HG02870 (cell line): ENCODE results near the gene ZNF579.
"Not testable (repeated sequence)": the region's sequence is repeated elsewhere in the genome, so short reads cannot be mapped to it uniquely, and the experiment has no call there.

Source experiments
- ATAC-seq: cut with Tn5 transposase; IDR thresholded peaks from one replicate; pipeline ENCODE4 v1.9.1; 2021; ENCODE audit warnings: mild to moderate bottlenecking, moderate library complexity; ENCODE audit not compliant: unreplicated experiment

The ZNF579 gene

GRCh38 chr19:55542292-55542855, 38.3 kb downstream of the ZNF579 start:
- ATAC-seq = no peak

DNA sequence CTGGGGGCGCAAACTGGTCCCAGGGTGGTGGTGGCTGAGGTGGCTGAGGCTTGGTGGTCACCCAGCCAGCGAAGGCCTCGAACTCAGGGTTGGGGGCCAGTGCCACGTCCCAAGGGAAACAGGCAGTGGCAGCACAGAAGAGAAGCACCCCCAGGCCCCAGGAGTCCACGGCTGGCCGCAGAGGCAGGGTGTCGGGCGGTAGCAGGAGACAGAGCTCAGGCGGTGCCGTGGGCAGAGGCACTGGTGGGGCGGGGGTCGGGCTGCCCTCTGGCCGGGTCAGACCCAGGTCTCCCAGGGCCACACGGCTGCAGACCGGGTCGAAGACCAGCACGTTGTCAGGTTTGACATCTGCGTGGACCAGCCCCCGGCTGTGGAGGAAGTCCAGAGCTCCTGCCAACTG, 39.6 kb downstream of the ZNF579 start:
- ATAC-seq = no peak

DNA sequence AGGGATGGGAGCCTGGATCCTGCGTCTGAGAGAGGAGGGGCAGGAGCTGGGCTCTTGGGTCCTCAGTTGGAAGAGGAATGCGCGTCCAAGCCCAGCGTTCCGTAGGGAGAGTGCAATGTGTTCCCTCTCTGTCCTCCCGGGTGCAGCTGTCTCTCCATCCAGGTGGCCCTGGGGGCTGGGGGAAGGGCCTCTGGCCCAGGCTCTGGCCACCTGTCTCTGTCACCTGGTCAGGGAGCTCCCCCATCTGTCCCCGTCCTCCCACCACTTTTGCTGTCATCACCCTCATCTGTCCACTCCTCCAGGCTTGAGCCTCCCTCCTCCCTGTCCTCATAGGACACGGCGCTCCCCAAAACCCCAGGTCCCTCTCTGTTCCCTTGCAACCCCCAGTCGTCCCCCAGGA, 40.0 kb downstream of the ZNF579 start:
- no peak for ATAC-seq

DNA sequence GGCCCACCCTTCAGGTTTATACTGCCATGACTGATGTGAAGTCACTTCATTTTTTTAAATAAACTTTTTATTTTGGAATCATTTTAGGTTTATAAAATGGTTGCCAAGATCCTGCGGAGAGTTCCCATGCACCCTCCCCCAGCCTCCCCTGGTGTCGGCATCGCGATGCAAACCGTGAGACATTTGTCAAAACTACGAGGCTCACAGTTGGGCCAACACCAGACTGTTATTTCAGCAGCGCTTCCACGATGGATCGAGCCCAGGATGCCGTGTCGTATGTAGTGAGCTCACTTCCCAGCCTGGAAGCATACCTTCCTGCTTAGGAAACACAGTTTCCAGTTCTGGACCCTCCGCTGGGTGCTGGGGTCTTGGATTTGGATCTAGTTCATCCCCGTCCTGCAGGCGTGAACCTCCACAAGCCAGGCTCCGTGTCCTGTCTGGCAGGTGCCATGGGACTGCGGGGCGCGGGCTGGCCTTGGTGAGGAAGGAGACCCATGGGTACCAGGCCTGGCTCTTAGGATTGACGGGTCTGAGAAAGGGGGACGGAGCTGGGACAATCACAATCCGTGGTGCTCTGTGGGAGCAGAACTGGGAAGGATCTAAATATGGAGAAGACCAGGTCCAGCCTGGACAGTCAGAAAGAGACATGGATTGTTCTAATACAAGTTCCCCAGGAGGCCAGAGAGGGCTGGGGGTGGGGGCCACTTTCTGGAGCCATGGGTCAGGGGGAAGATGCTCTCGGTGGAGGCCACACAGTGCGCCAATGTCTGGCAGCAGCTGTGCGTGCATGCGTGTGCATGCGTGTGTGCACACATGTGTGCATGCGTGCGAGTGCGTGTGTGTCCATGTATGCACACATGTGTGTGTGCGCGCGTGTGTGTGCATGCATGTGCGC, 41.3 kb downstream of the ZNF579 start:
- no peak for ATAC-seq

GRCh38 chr19:55538132-55538531, 42.5 kb downstream of the ZNF579 start:
- ATAC-seq = no peak

DNA sequence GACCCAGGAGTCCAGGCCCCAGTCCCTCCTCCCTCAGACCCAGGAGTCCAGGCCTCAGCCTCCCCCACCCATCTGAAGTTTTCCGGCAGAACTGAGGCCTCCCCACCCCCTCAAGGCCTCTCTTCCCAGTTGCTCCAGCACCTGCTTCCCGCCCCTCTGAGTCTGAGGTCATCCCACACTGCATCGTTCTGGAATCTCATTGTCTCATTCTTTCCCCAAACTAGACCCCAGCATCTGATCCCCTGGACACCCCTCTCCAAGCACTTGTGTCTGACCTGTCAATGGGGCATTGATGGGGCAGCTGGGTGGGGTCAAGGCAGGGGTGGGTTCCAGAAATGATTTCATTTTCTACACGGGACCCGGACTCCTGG, 42.9 kb downstream of the ZNF579 start:
- no peak for ATAC-seq

DNA sequence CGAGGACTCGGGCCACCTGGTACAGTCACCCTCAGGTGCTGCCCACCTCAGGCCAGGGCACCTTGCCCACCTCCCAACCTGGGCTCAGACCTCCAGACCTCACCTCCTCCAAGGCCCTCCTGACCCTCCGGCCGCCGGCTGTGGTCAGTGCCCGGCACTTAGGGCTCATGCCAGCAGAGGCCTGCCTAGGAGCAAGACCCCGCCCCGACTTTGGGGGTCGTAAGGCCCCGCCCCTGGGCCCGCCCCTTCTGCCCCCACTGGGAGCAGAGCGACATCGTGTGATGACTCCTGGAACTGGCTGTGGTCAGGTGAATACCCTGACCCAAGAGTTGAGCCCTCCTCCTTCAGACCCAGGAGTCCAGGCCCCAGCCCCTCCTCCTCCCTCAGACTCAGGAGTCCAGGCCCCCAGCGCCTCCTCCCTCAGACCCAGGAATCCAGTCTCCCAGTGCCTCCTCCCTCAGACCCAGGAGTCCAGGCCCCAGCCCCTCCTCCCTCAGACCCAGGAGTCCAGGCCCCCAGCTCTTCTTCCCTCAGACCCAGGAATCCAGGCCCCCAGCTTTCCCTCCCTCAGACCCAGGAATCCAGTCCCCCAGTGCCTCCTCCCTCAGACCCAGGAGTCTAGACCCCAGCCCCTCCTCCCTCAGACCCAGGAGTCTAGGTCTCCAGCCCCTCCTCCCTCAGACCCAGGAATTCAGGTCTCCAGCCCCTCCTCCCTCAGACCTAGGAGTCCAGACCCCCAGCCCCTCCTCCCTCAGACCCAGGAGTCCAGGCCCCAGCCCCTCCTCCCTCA, 43.5 kb downstream of the ZNF579 start, which contains the start of gene SBK2:
Gene SBK2, minus strand, starts transcription at position 183 of the 790 bp plus-strand sequence. CDS start 839 bp downstream, outside the sequence.
- no peak for ATAC-seq

GRCh38 chr19:55536366-55536765, 44.3 kb downstream of the ZNF579 start:
- ATAC-seq = no peak

DNA sequence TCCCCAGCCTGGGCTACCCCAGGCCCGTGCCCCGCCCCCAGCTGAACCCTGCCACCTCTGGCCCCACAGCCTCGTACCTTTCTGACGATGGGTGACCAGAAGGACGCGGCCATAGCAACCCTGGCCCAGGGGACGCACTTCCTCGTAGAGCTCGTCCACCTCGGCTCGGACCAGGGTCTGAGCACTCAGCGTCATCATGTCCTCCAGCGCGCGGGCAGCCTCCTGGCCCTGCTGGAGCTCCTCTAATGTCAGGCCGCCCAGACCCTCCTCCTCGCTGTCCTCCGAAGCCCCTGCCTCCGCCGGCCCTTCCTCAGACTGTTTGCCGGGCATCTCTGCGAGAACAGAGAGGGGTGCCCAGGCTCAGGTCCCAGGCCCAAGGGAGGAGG, 44.7 kb downstream of the ZNF579 start:
- no peak for ATAC-seq

DNA sequence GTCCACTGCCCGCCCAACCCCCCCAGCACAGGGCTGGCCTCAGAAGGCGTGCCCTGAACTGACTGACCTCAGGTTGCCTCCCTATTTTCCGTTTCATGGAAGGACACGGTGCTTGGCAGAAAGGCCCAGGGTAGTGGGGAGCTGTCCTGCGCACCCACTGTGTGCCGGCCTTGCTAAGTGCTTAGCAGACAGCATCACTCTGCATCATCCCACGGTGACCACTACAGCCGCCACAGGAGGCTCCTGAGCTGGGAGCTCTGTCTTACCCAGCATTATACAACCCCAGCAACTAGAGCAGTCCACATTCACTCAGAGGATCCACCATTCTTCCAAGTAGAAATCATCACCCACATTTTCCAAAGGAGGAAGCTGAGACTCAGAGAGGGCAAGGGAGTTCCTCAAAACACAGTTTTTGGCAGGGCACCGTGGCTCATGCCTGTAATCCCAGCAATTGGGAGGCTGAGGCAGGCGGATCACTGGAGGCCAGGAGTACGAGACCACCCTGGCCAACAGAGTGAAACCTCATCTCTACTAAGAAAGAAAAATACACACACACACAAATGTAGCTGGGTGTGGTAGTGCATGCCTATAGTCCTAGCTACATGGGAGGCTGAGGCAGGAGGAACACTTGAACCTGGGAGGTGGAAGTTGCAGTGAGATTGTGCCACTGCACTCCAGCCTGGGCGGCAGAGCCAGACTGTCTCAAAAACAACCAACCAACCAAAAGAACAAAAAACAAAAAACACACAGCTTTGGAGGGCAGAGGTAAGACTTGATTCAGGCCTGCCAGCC, 45.3 kb downstream of the ZNF579 start:
- no peak for ATAC-seq

DNA sequence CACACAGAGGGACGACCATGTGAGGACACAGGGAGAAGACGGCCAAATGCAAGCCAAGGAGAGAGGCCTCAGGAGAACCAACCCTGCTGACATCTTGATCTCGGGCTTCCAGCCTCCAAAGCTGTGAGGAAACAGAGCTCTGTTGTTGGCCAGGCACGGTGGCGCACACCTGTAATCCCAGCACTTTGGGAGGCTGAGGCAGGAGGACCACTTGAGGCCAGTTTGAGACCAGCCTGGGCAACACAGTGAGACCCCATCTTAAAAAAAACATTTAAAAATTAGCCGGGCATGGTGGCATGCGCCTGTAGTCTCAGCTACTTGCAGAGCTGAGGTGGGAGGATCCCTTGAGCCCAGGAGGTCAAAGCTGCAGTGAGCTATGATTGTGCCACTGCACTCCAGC, 46.4 kb downstream of the ZNF579 start:
- ATAC-seq = not testable (repeated sequence)

- ATAC-seq = no peak
Measured at GRCh38 chr19:55530996-55531395, 49.7 kb downstream of the ZNF579 start.

GRCh38 chr19:55529636-55530234, 50.9 kb downstream of the ZNF579 start:
- no peak for ATAC-seq

DNA sequence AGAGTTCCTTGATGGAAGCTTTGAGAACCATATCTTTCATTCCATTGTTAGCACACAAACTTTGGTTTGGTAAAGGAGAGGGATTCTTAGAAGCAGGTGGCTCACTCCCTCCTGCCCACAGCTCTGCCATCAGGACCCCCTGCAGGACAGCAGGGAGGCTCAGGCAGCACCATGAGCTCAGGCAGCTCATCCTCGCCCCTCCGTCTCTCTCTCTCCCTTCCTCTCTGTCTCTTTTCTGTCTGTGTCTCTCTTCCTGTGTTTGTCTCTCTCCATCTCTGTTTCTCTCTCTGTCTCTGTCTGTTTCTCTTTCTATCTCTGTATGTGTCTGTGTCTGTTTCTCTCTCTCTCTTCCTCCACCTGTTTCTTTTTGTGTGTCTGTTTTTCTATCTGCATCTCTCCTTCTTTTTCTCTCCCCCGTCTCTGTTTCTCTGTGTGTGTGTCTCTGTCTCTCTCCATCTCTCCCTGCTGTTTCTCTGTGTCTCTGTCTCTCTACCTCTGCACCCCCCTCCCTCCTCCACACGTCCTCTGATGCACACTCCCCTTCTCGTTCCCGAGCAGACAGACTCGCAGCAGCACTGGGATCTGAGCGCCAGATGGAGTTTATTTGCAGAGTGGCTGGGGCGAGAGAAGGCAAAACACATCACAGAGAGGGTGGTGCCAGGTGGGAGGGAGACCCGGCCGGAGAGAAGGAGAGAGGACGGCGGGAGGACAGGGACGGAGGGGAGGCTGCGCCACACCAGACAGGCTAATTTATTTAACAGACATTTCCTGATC, 52.4 kb downstream of the ZNF579 start:
- no peak for ATAC-seq

DNA sequence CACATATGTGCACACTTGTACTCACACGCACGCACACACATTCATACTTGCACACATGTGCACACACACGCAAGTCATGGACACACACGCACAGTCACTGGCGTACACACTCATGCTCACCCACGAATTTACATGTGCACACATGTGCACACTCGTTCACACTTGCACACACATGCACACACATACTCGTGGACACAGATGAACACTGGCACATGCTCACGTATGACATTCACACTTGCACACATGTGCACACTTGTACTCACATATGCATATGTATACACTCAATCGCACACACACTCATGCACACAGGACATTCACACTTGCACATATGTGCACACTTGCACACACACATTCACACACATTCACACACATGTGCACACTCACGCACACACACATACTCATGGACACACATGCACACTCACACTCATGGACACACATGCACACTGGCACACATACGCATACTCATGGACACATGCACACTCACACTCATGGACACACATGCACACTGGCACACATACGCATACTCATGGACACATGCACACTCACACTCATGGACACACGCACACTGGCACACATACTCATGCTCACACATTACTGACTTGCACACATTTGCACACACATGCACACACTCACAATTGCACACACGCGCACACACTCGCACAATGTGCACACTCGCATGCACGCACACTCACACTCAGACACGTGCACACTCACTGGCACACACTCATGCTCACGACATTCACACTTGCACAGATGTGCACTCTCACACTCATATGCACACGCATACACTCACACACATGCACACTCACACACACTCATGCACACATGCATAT, 53.2 kb downstream of the ZNF579 start:
- no peak for ATAC-seq
